Ovary (tissue), 3 donors: Measurements from ENCODE around the gene FAM3D.

Experiments
- CTCF ChIP-seq, 3 donors: fragments of 450-650 bp in 2 of 3; fragments of 200-600 bp in 1 of 3; IDR thresholded peaks; one replicate each; pipeline versions ENCODE4 v1.5.1 to v1.8.0; 2016 to 2022; ENCODE audit warnings: antibody characterized with exemption in 3 of 3, mild to moderate bottlenecking in 1 of 3
- POLR2A ChIP-seq: fragments of 450-650 bp; IDR thresholded peaks from one replicate; pipeline ENCODE4 v1.6.1; 2017; ENCODE audit warnings: antibody characterized with exemption, mild to moderate bottlenecking, moderate library complexity
- donor health status: DM: no; HTN: no; CAD: no.

GRCh38 chr3:58584690-58585004 lies 81.9 kb downstream of the FAM3D start:
- TF ChIP-seq CTCF (IDR thresholded peaks at IDR 0.05): no peak
- TF ChIP-seq POLR2A: no peak
